NT2/D1 (cell line): ENCODE data around the gene IRAK4.

Experiments used
- SUZ12 ChIP-seq: IDR thresholded peaks from 2 replicates; pipeline ENCODE4 v1.6.1; 2011; ENCODE audit not compliant: insufficient read length, insufficient read depth; ENCODE audit errors: extremely low read depth
- YY1 ChIP-seq: IDR thresholded peaks from 2 replicates; pipeline ENCODE4 v1.6.1; 2011; ENCODE audit not compliant: insufficient read length, insufficient read depth
- ZNF274 ChIP-seq: IDR thresholded peaks from 2 replicates; pipeline ENCODE4 v1.6.1; 2011; ENCODE audit warnings: mild to moderate bottlenecking, low read depth, low read length

DNA sequence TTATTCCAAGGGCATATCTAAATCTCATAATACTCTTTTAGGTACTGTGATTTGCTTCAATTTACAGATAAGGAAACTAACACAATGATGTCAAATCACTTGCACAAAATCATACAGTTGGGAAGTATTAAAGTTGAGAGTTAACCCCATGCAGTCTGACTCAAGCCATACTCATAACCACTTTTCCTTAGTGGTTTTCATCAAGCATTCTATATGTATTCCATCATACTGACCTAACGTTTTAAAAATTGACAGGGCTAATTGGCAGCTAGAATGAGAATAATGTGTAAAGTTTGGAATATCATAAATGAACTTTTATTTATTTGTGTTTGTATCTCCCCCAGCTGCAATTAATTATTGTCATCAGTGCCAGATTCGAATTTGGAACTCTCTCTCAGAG lies 21.1 kb upstream of the IRAK4 start:
- TF ChIP-seq ZNF274 (no peak), SUZ12 (no peak), YY1 (no peak)
